ENCODE results near the gene AKAP9.

AKAP9 gene

GRCh38 chr7:92052684-92053083 is 112.0 kb downstream of the AKAP9 start:
- no peak for TF ChIP-seq CTCF (IDR thresholded peaks at IDR 0.05; ENCODE audit: low read depth, low read length)
- no peak for DNase-seq (ENCODE audit: extremely low read depth, low read depth)

GRCh38 chr7:92053312-92053711 is 112.7 kb downstream of the AKAP9 start:
- no peak for DNase-seq (ENCODE audit: extremely low read depth, low read depth)
- TF ChIP-seq CTCF (IDR thresholded peaks at IDR 0.05; ENCODE audit: low read depth, low read length) = no peak

- TF ChIP-seq CTCF (IDR thresholded peaks at IDR 0.05; ENCODE audit: low read depth, low read length) = no peak
- DNase-seq (ENCODE audit: extremely low read depth, low read depth) = no peak
Measured at GRCh38 chr7:92056286-92056685, 115.6 kb downstream of the AKAP9 start.

GRCh38 chr7:92057375-92057774 is 116.7 kb downstream of the AKAP9 start:
- TF ChIP-seq CTCF (IDR thresholded peaks at IDR 0.05; ENCODE audit: low read depth, low read length) = no peak
- no peak for DNase-seq (ENCODE audit: extremely low read depth, low read depth)

GRCh38 chr7:92058040-92058439 is 117.4 kb downstream of the AKAP9 start:
- no peak for TF ChIP-seq CTCF (IDR thresholded peaks at IDR 0.05; ENCODE audit: low read depth, low read length)
- DNase-seq (ENCODE audit: extremely low read depth, low read depth) = no peak

GRCh38 chr7:92058899-92059298 is 118.2 kb downstream of the AKAP9 start:
- no peak for TF ChIP-seq CTCF (IDR thresholded peaks at IDR 0.05; ENCODE audit: low read depth, low read length)
- no peak for DNase-seq (ENCODE audit: extremely low read depth, low read depth)

- no peak for TF ChIP-seq CTCF (IDR thresholded peaks at IDR 0.05; ENCODE audit: low read depth, low read length)
- DNase-seq (ENCODE audit: extremely low read depth, low read depth) = no peak
Measured at GRCh38 chr7:92061154-92061553, 120.5 kb downstream of the AKAP9 start.
